SK-MEL-5 (cell line): ENCODE measurements around the gene STAM. TPM values are rescaled to one million over a fixed set of nuclear protein-coding genes. Genes with fewer than 3 reads are reported as not detected.

Experiments used
- DNase-seq: peaks from one replicate; pipeline ENCODE4 v3.0.0-alpha.2; 2016; ENCODE audit warnings: low read depth, low spot score
- in situ Hi-C: cut with HindIII; loops from 2 replicates; pipeline ENCODE4 v1.10.0; 2016; ENCODE audit warnings: low sequenced_read_pairs, high pct_unique_total_duplicates, low pct_unique_long_range_greater_than_20kb
- total RNA-seq: library from RNA; depleted of rRNA; stranded (reverse); fragments of >200 nt; shearing (Covaris generic); gene quantifications from 2 replicates; pipeline ENCODE4 v1.2.3, GENCODE V29; 2014

Gene STAM
- total RNA-seq, 1 experiment from 2014 or later, result 17.3 TPM

GRCh38 chr10:17662193-17663138 is 18.5 kb downstream of the STAM start:
- no peak for DNase-seq
- in situ Hi-C loops, result no loop called here

GRCh38 chr10:17663450-17663849 is 19.5 kb downstream of the STAM start:
- in situ Hi-C loops, result no loop called here
- no peak for DNase-seq

GRCh38 chr10:17665747-17666146 is 21.8 kb downstream of the STAM start:
- in situ Hi-C loops, result no loop called here
- DNase-seq, result peak; percentile 86

- in situ Hi-C loops, result no loop called here
- DNase-seq, result no peak
Observed at GRCh38 chr10:17668435-17669184, 24.7 kb downstream of the STAM start.

- in situ Hi-C loops, result no loop called here
- no peak for DNase-seq
Observed at GRCh38 chr10:17669185-17669872, 25.4 kb downstream of the STAM start.

GRCh38 chr10:17671307-17671706 is 27.4 kb downstream of the STAM start:
- DNase-seq, result peak; percentile 73
- in situ Hi-C loops, result no loop called here

GRCh38 chr10:17673471-17674061 is 29.6 kb downstream of the STAM start:
- in situ Hi-C loops, result no loop called here

GRCh38 chr10:17674566-17674965 is 30.6 kb downstream of the STAM start:
- in situ Hi-C loops, result no loop called here
- no peak for DNase-seq

More at GRCh38 chr10:17673471-17674061, 29.6 kb downstream of the STAM start:
- no peak for DNase-seq

GRCh38 chr10:17675638-17676037 is 31.7 kb downstream of the STAM start:
- in situ Hi-C loops, result no loop called here

GRCh38 chr10:17676919-17677318 is 33.0 kb downstream of the STAM start:
- DNase-seq, result no peak
- in situ Hi-C loops, result no loop called here

More at GRCh38 chr10:17675638-17676037, 31.7 kb downstream of the STAM start:
- DNase-seq, result no peak

GRCh38 chr10:17682236-17682946 is 38.4 kb downstream of the STAM start:
- peak; percentile 75 for DNase-seq
- in situ Hi-C loops, result no loop called here

- no peak for DNase-seq
- in situ Hi-C loops, result no loop called here
Observed at GRCh38 chr10:17683541-17683940, 39.6 kb downstream of the STAM start.

GRCh38 chr10:17684537-17684936 is 40.6 kb downstream of the STAM start:
- in situ Hi-C loops, result no loop called here
- DNase-seq, result no peak

- in situ Hi-C loops, result no loop called here
- no peak for DNase-seq
Observed at GRCh38 chr10:17685233-17685840, 41.4 kb downstream of the STAM start.

GRCh38 chr10:17687117-17687831 is 43.3 kb downstream of the STAM start:
- in situ Hi-C loops, result no loop called here
- no peak for DNase-seq

GRCh38 chr10:17689137-17689536 is 45.2 kb downstream of the STAM start:
- in situ Hi-C loops, result no loop called here

More at GRCh38 chr10:17689137-17689536, 45.2 kb downstream of the STAM start:
- no peak for DNase-seq
